Measurements from ENCODE around the gene ATP2A3. TPM values are rescaled to one million over a fixed set of nuclear protein-coding genes. Genes with fewer than 3 reads are reported as not detected.

ATP2A3 gene
- polyA plus RNA-seq, 1 donor from 2014 or later = not detected

GRCh38 chr17:3955673-3955988 is 8.6 kb downstream of the ATP2A3 start:
- Histone ChIP-seq H2AFZ (ENCODE audit: low read depth, low read length) (no peak overlapping the region), H3K4me3 (ENCODE audit: low read length) (no peak overlapping the region), H3K9ac (ENCODE audit: low read length) (no peak overlapping the region), H3K36me3 (ENCODE audit: insufficient read depth, low read length) (no peaks in the 10 kb centered on the region), H3K9me3 (ENCODE audit: low read length) (no peaks in the 10 kb centered on the region), H4K20me1 (ENCODE audit: insufficient read depth) (no peaks in the 10 kb centered on the region), H3K27ac (ENCODE audit: low read length) (no peak overlapping the region), H3K27me3 (ENCODE audit: insufficient read depth, low read depth, low read length) (no peaks in the 10 kb centered on the region), H3K9me2 (ENCODE audit: insufficient read depth, low read length) (no peaks in the 10 kb centered on the region), H3F3A (ENCODE audit: insufficient read depth, low read length, poor library complexity, severe bottlenecking) (no peaks in the 10 kb centered on the region), H3K4me2 (ENCODE audit: low read length) (no peak overlapping the region), H3K79me2 (replicated peaks; ENCODE audit: insufficient read depth, low read length) (no peaks in the 10 kb centered on the region)
- TF ChIP-seq RAD21 (conservative IDR thresholded peaks at IDR 0.05) = no peak
- TF ChIP-seq EZH2 (IDR thresholded peaks at IDR 0.05; ENCODE audit: borderline replicate concordance, insufficient read depth, low read length, poor library complexity, severe bottlenecking) = no peak
- TF ChIP-seq EP300 (conservative IDR thresholded peaks at IDR 0.05; ENCODE audit: poor library complexity, severe bottlenecking) = no peak
- no peak for TF ChIP-seq CTCF (IDR thresholded peaks at IDR 0.05; ENCODE audit: poor library complexity, severe bottlenecking)
- TF ChIP-seq SMC3 (conservative IDR thresholded peaks at IDR 0.05; ENCODE audit: poor library complexity) = no peak
- no peak for TF ChIP-seq POLR2AphosphoS5 (IDR thresholded peaks at IDR 0.05)
- no peak for TF ChIP-seq MXI1 (conservative IDR thresholded peaks at IDR 0.05; ENCODE audit: poor library complexity, severe bottlenecking)
- TF ChIP-seq REST (IDR thresholded peaks at IDR 0.05; ENCODE audit: borderline replicate concordance) = no peak

- H3K9me2 ChIP-seq (ENCODE audit: insufficient read depth, low read length) = no peaks in the 10 kb centered on the region
- no peaks in the 10 kb centered on the region for H3K9me3 ChIP-seq (ENCODE audit: low read length)
- no peaks in the 10 kb centered on the region for H3K36me3 ChIP-seq (ENCODE audit: insufficient read depth, low read length)
- no peak overlapping the region for H3K9ac ChIP-seq (ENCODE audit: low read length)
- H2AFZ ChIP-seq (ENCODE audit: low read depth, low read length) = no peak overlapping the region
- TF ChIP-seq TAF1 (IDR thresholded peaks at IDR 0.05; ENCODE audit: low read depth) (no peak), REST (IDR thresholded peaks at IDR 0.05; ENCODE audit: borderline replicate concordance) (no peak), MXI1 (conservative IDR thresholded peaks at IDR 0.05; ENCODE audit: poor library complexity, severe bottlenecking) (no peak), EP300 (conservative IDR thresholded peaks at IDR 0.05; ENCODE audit: poor library complexity, severe bottlenecking) (no peak), POLR2AphosphoS5 (IDR thresholded peaks at IDR 0.05) (no peak), SMC3 (conservative IDR thresholded peaks at IDR 0.05; ENCODE audit: poor library complexity) (no peak), EZH2 (IDR thresholded peaks at IDR 0.05; ENCODE audit: borderline replicate concordance, insufficient read depth, low read length, poor library complexity, severe bottlenecking) (no peak), RAD21 (conservative IDR thresholded peaks at IDR 0.05) (no peak), CTCF (IDR thresholded peaks at IDR 0.05; ENCODE audit: poor library complexity, severe bottlenecking) (no peak)
- H3F3A ChIP-seq (ENCODE audit: insufficient read depth, low read length, poor library complexity, severe bottlenecking) = no peaks in the 10 kb centered on the region
- H3K4me3 ChIP-seq (ENCODE audit: low read length) = no peak overlapping the region
- H3K27me3 ChIP-seq (ENCODE audit: insufficient read depth, low read depth, low read length) = no peaks in the 10 kb centered on the region
- no peak overlapping the region for H3K27ac ChIP-seq (ENCODE audit: low read length)
- no peaks in the 10 kb centered on the region for H4K20me1 ChIP-seq (ENCODE audit: insufficient read depth)
- H3K79me2 ChIP-seq (replicated peaks; ENCODE audit: insufficient read depth, low read length) = no peaks in the 10 kb centered on the region
- H3K4me2 ChIP-seq (ENCODE audit: low read length) = no peak overlapping the region
These were observed 9.1 kb downstream of the ATP2A3 start for GRCh38 chr17:3954976-3955672.

Measured in neural cell (in vitro differentiated cells).